SU-DHL-6 (cell line): ENCODE data around the gene JKAMP.

Experiments
- EZH2phosphoT487 ChIP-seq: fragments of 200-600 bp; sonication (generic), shearing (Covaris generic); conservative IDR thresholded peaks from 2 replicates; pipeline ENCODE4 v1.6.1; 2018; ENCODE audit warnings: mild to moderate bottlenecking, antibody characterized with exemption, low read length, moderate library complexity, mixed read lengths
- TF ChIP-seq, protein P1 (sequence below): fragments of 200-600 bp; sonication (generic); IDR thresholded peaks from one replicate; pipeline ENCODE4 v1.5.1; 2017; ENCODE audit warnings: antibody characterized with exemption, mild to moderate bottlenecking, low read length, moderate library complexity; ENCODE audit not compliant: insufficient read depth, poor library complexity, severe bottlenecking

DNA sequence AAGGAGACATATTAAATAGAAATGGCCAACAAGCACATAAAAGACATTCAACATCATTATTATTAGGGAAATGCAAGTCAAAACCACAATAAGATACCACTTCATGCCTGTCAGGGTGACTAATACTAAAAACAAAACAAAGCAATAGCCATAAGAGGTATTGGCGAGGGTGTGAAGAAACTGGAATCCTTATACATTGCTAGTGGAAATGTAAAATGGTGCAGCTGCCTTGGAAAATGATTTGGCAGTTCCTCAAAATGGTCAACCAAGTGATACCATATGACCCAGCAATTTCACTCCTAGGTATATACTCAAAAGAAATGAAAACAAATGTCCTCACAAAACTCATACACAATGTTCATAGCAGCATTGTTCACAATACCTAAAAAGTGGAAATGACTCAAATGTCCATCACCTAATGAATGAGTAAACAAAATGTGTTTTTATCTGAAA is 46.1 kb upstream of the JKAMP start:
- TF ChIP-seq, protein P1, sequence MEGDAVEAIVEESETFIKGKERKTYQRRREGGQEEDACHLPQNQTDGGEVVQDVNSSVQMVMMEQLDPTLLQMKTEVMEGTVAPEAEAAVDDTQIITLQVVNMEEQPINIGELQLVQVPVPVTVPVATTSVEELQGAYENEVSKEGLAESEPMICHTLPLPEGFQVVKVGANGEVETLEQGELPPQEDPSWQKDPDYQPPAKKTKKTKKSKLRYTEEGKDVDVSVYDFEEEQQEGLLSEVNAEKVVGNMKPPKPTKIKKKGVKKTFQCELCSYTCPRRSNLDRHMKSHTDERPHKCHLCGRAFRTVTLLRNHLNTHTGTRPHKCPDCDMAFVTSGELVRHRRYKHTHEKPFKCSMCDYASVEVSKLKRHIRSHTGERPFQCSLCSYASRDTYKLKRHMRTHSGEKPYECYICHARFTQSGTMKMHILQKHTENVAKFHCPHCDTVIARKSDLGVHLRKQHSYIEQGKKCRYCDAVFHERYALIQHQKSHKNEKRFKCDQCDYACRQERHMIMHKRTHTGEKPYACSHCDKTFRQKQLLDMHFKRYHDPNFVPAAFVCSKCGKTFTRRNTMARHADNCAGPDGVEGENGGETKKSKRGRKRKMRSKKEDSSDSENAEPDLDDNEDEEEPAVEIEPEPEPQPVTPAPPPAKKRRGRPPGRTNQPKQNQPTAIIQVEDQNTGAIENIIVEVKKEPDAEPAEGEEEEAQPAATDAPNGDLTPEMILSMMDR, result no peak
- TF ChIP-seq EZH2phosphoT487, result no peak
